Heart left ventricle (tissue), 13 donors: ENCODE data around the gene PRRX1.

Source experiments
- CTCF ChIP-seq, 12 donors: fragments of 200-600 bp; sonication (generic) in 4 of 12; IDR thresholded peaks; one replicate each; pipeline versions ENCODE4 v1.5.0 to v1.8.0; 2018 to 2022; ENCODE audit warnings: antibody characterized with exemption in 12 of 12, mild to moderate bottlenecking in 5 of 12
- POLR2A ChIP-seq, 2 donors: fragments of 450-650 bp; IDR thresholded peaks; one replicate each; pipeline ENCODE4 v1.6.1; 2017; ENCODE audit warnings: antibody characterized with exemption in 2 of 2, mild to moderate bottlenecking in 2 of 2, moderate library complexity in 2 of 2
- donor health status: ischemic (EF 13 %, LVEDD 7.1; RV severe dilation, severe dysfunction).
- donor health status: DM: no; HTN: yes; CAD: no.
- donor health status: DM: no; HTN: no; CAD: no.
- donor health status: ischemic (EF 25% LVEDD 6.9; RV normal size, moderate dysfunction).
- donor health status: ischemic (EF 25% LVEDD 5.7; RV mildly dilated, moderate dysfunction).
- donor health status: ischemic (EF 35%, LVEDD 5.7; RV mildly dilated, moderate dysfunction).
- donor health status: nonischemic (EF 11% LVEDD 7.7; RV severe dilation, severe dysfunction).
- donor health status: DM: yes; HTN: yes; CAD: no.
- donor health status: PGD.
- donor health status: ischemic (EF 29% LVEDD 5.4; RV normal size, mild dysfunction).
- donor health status: nonischemic (EF 23%, LVEDD 6.1; RV moderate dilation, normal function).

- no peak for TF ChIP-seq CTCF (IDR thresholded peaks at IDR 0.05)
- no peak for TF ChIP-seq POLR2A (IDR thresholded peaks at IDR 0.05)
These were observed 27.3 kb downstream of the PRRX1 start for GRCh38 chr1:170691258-170691657.
